DMS79 (cell line): Measurements from ENCODE around the gene SCAMP2.
"Not testable (repeated sequence)": the region's sequence is repeated elsewhere in the genome, so short reads cannot be mapped to it uniquely, and the experiment has no call there.

Experiments
- DNase-seq: peaks from one replicate; lab custom pipeline; 2025; lab: John Stamatoyannopoulos, UW

SCAMP2 gene

GRCh38 chr15:74890665-74890960 lies 17.4 kb upstream of the SCAMP2 start:
- DNase-seq: no peak

- peak; percentile 44 for DNase-seq
These were observed 16.9 kb upstream of the SCAMP2 start, which contains the start of gene MPI for GRCh38 chr15:74889883-74890664. MPI (plus strand) TSS chr15:74890042; CDS start chr15:74890074, 32 bp downstream.

- no peak for DNase-seq
These were observed 16.3 kb upstream of the SCAMP2 start for GRCh38 chr15:74889390-74889882.

GRCh38 chr15:74888716-74889115 lies 15.6 kb upstream of the SCAMP2 start:
- no peak for DNase-seq

GRCh38 chr15:74887537-74888193 lies 14.5 kb upstream of the SCAMP2 start:
- DNase-seq: not testable (repeated sequence)

GRCh38 chr15:74885461-74885860 lies 12.3 kb upstream of the SCAMP2 start:
- no peak for DNase-seq

- DNase-seq: no peak
These were observed 11.5 kb upstream of the SCAMP2 start for GRCh38 chr15:74884428-74885223.

GRCh38 chr15:74882528-74882927 lies 9.4 kb upstream of the SCAMP2 start:
- no peak for DNase-seq

GRCh38 chr15:74878273-74878672 lies 5.1 kb upstream of the SCAMP2 start:
- no peak for DNase-seq

- DNase-seq: no peak
These were observed 725 bp upstream of the SCAMP2 start for GRCh38 chr15:74873756-74874424.

GRCh38 chr15:74872702-74873035 lies 496 bp downstream of the SCAMP2 start:
- DNase-seq: no peak

- no peak for DNase-seq
These were observed 2.5 kb downstream of the SCAMP2 start for GRCh38 chr15:74870436-74871215.

GRCh38 chr15:74869726-74870407 lies 3.3 kb downstream of the SCAMP2 start:
- no peak for DNase-seq

GRCh38 chr15:74869372-74869725 lies 3.8 kb downstream of the SCAMP2 start:
- DNase-seq: no peak

GRCh38 chr15:74868059-74868458 lies 5.1 kb downstream of the SCAMP2 start:
- no peak for DNase-seq

- DNase-seq: no peak
These were observed 5.6 kb downstream of the SCAMP2 start for GRCh38 chr15:74867466-74868038.

GRCh38 chr15:74866090-74866489 lies 7.1 kb downstream of the SCAMP2 start:
- DNase-seq: no peak

- DNase-seq: no peak
These were observed 7.8 kb downstream of the SCAMP2 start for GRCh38 chr15:74865316-74865715.

GRCh38 chr15:74864296-74864695 lies 8.9 kb downstream of the SCAMP2 start:
- DNase-seq: no peak

- DNase-seq: no peak
These were observed 9.7 kb downstream of the SCAMP2 start for GRCh38 chr15:74863239-74864056.
